H1 (cell line): ENCODE results near the gene CABCOCO1. TPM values are rescaled to one million over a fixed set of nuclear protein-coding genes. Genes with fewer than 3 reads are reported as not detected.

Experiments used
- CTCF ChIA-PET: fragments of 300-600 bp; sonication (Branson Sonifier 250); formaldehyde crosslinking; loops from one replicate; lab custom pipeline; 2021; ENCODE audit not compliant: partially characterized antibody; lab: Charles Lee
- POLR2A ChIA-PET: fragments of 300-600 bp; sonication (Branson Sonifier 250); formaldehyde crosslinking; loops from one replicate; lab custom pipeline; 2021; ENCODE audit warnings: inconsistent platforms; ENCODE audit not compliant: partially characterized antibody; lab: Charles Lee
- DNase-seq, 2 experiments: peaks; one replicate each; pipeline versions ENCODE4 v3.0.0 to v3.0.0-alpha.2; 2010 to 2022; ENCODE audit warnings: low spot score in 2 of 2, low read depth in 1 of 2, mixed read lengths in 1 of 2
- FAIRE-seq: peaks from 2 replicates; lab custom pipeline; 2011; peaks lifted over from hg19 to GRCh38; lab: Jason Lieb, UNC
- H2AFZ ChIP-seq: 2 replicates; pipeline ENCODE4 v1.8.1; 2012; ENCODE audit warnings: low read length, inconsistent platforms
- H2AK5ac ChIP-seq: 2 replicates; pipeline ENCODE4 v1.6.1; 2013; ENCODE audit warnings: low read depth, low read length
- H2BK120ac ChIP-seq: replicated peaks from 2 replicates; pipeline ENCODE3; 2013; ENCODE audit warnings: low read depth, low read length, inconsistent platforms
- H2BK12ac ChIP-seq: 2 replicates; pipeline ENCODE4 v1.6.1; 2013; ENCODE audit warnings: low read depth, low read length
- H2BK15ac ChIP-seq: 2 replicates; pipeline ENCODE4 v1.6.1; 2013; ENCODE audit warnings: low read length
- H2BK20ac ChIP-seq: 2 replicates; pipeline ENCODE4 v1.6.1; 2013; ENCODE audit warnings: low read length
- H2BK5ac ChIP-seq: 2 replicates; pipeline ENCODE4 v1.6.1; 2013; ENCODE audit warnings: low read depth, low read length
- H3K14ac ChIP-seq: 2 replicates; pipeline ENCODE4 v1.6.1; 2013; ENCODE audit warnings: inconsistent platforms; ENCODE audit not compliant: insufficient read length
- H3K18ac ChIP-seq: 2 replicates; pipeline ENCODE4 v1.6.1; 2013; ENCODE audit warnings: low read length; ENCODE audit errors: extremely low read depth
- H3K23ac ChIP-seq: 2 replicates; pipeline ENCODE4 v1.6.1; 2013; ENCODE audit warnings: inconsistent platforms; ENCODE audit not compliant: insufficient read length
- H3K23me2 ChIP-seq: 2 replicates; pipeline ENCODE4 v1.6.1; 2013; ENCODE audit warnings: low read depth, low read length
- H3K27ac ChIP-seq: 2 replicates; pipeline ENCODE4 v1.6.1; 2011; ENCODE audit warnings: low read depth, low read length, inconsistent platforms
- H3K27me3 ChIP-seq, 4 experiments: replicated peaks in 1 of 4; 1 replicate in 1 of 4; 2 replicates in 3 of 4; pipeline versions ENCODE4 v1.6.1 to v1.8.1; 2011 to 2013; ENCODE audit warnings: low read length in 3 of 4, mild to moderate bottlenecking in 3 of 4, inconsistent platforms in 2 of 4, mixed read lengths in 2 of 4, moderate library complexity in 1 of 4; ENCODE audit not compliant: control insufficient read depth in 3 of 4, insufficient read depth in 3 of 4; ENCODE audit errors: extremely low read depth in 1 of 4
- H3K36me3 ChIP-seq, 4 experiments: 2 replicates each; pipeline versions ENCODE4 v1.6.1 to v1.8.1; 2011 to 2013; ENCODE audit warnings: mild to moderate bottlenecking in 4 of 4, low read length in 3 of 4, moderate library complexity in 2 of 4, control low read depth in 1 of 4, inconsistent platforms in 1 of 4; ENCODE audit not compliant: insufficient read depth in 4 of 4, control insufficient read depth in 2 of 4
- H3K4ac ChIP-seq: replicated peaks from 2 replicates; pipeline ENCODE3; 2013; ENCODE audit warnings: low read length, low read depth, mixed read lengths, inconsistent platforms; ENCODE audit not compliant: insufficient read length
- H3K4me1 ChIP-seq, 4 experiments: replicated peaks in 1 of 4; 1 replicate in 1 of 4; 2 replicates in 3 of 4; pipeline versions ENCODE4 v1.6.1 to v1.8.1; 2011 to 2013; ENCODE audit warnings: low read length in 3 of 4, inconsistent platforms in 2 of 4, mixed read lengths in 1 of 4; ENCODE audit not compliant: insufficient read depth in 4 of 4, control insufficient read depth in 3 of 4
- H3K4me2 ChIP-seq, 2 experiments: 2 replicates each; pipeline versions ENCODE4 v1.6.1 to v1.8.1; 2011 to 2013; ENCODE audit warnings: low read depth in 2 of 2, low read length in 2 of 2, control low read depth in 1 of 2, inconsistent platforms in 1 of 2, mild to moderate bottlenecking in 1 of 2; ENCODE audit not compliant: insufficient read depth in 1 of 2
- H3K4me3 ChIP-seq, 4 experiments: fragments of 200-600, 300-600 bp in 1 of 4; sonication (generic), shearing (Covaris generic), sonication (Bioruptor Twin) in 1 of 4; 2 replicates each; pipeline versions ENCODE4 v1.5.1 to v1.8.1; 2011 to 2016; ENCODE audit warnings: low read length in 4 of 4, low read depth in 3 of 4, control low read depth in 2 of 4, inconsistent platforms in 2 of 4, mild to moderate bottlenecking in 2 of 4, mixed read lengths in 1 of 4, moderate library complexity in 1 of 4; ENCODE audit not compliant: insufficient read depth in 2 of 4; ENCODE audit errors: extremely low read depth in 1 of 4
- H3K56ac ChIP-seq: replicated peaks from 2 replicates; pipeline ENCODE3; 2013; ENCODE audit warnings: low read depth, mild to moderate bottlenecking, mixed read lengths, low read length, inconsistent platforms; ENCODE audit not compliant: insufficient read length
- H3K79me1 ChIP-seq: 2 replicates; pipeline ENCODE4 v1.6.1; 2013; ENCODE audit warnings: low read depth, low read length, control low read depth
- H3K79me2 ChIP-seq, 2 experiments: 2 replicates each; pipeline versions ENCODE4 v1.6.1 to v1.8.1; 2012 to 2013; ENCODE audit warnings: low read length in 2 of 2, mild to moderate bottlenecking in 2 of 2, inconsistent platforms in 1 of 2; ENCODE audit not compliant: insufficient read depth in 2 of 2, control insufficient read depth in 1 of 2
- H3K9ac ChIP-seq, 4 experiments: replicated peaks in 1 of 4; 1 replicate in 1 of 4; 2 replicates in 3 of 4; pipeline versions ENCODE4 v1.6.1 to v1.8.1; 2011 to 2013; ENCODE audit warnings: low read depth in 3 of 4, low read length in 3 of 4, control low read depth in 2 of 4, mild to moderate bottlenecking in 2 of 4, moderate library complexity in 2 of 4, inconsistent platforms in 1 of 4; ENCODE audit errors: extremely low read depth in 1 of 4
- H3K9me3 ChIP-seq, 2 experiments: 2 replicates each; pipeline versions ENCODE4 v1.6.1 to v1.8.1; 2012 to 2013; ENCODE audit warnings: mild to moderate bottlenecking in 2 of 2, moderate library complexity in 2 of 2, control low read depth in 1 of 2, inconsistent platforms in 1 of 2, low read depth in 1 of 2, low read length in 1 of 2, mixed read lengths in 1 of 2; ENCODE audit not compliant: insufficient read depth in 2 of 2
- H4K20me1 ChIP-seq, 2 experiments: replicated peaks in 1 of 2; 2 replicates each; pipeline versions ENCODE3 to v1.8.1; 2011 to 2013; ENCODE audit warnings: inconsistent platforms in 2 of 2, low read length in 2 of 2, mild to moderate bottlenecking in 1 of 2; ENCODE audit not compliant: insufficient read depth in 2 of 2, control insufficient read depth in 1 of 2
- H4K5ac ChIP-seq: 2 replicates; pipeline ENCODE4 v1.6.1; 2013; ENCODE audit warnings: low read length, low read depth, mixed read lengths, inconsistent platforms; ENCODE audit not compliant: insufficient read length
- H4K8ac ChIP-seq: 2 replicates; pipeline ENCODE4 v1.8.0; 2013; ENCODE audit warnings: mild to moderate bottlenecking, moderate library complexity, low read length, inconsistent platforms; ENCODE audit not compliant: insufficient read depth; ENCODE audit errors: extremely low read depth
- H4K91ac ChIP-seq: replicated peaks from 2 replicates; pipeline ENCODE3; 2013; ENCODE audit warnings: low read length, mixed read lengths, inconsistent platforms; ENCODE audit not compliant: insufficient read length
- ASH2L ChIP-seq: fragments of 200-600, 300-600 bp; sonication (generic); IDR thresholded peaks from one replicate; pipeline ENCODE4 v1.7.1; 2017; ENCODE audit warnings: low read length
- ATF2 ChIP-seq: IDR thresholded peaks from 2 replicates; pipeline ENCODE4 v1.6.1; 2012; ENCODE audit warnings: low read length, inconsistent platforms
- CREB1 ChIP-seq: IDR thresholded peaks from 2 replicates; pipeline ENCODE4 v1.6.1; 2012; ENCODE audit warnings: inconsistent platforms
- JUN ChIP-seq: IDR thresholded peaks from 2 replicates; pipeline ENCODE4 v1.6.1; 2011; ENCODE audit warnings: low read depth, mild to moderate bottlenecking, improper control_type of control experiment, low read length
- JUND ChIP-seq: IDR thresholded peaks from 2 replicates; pipeline ENCODE4 v1.6.1; 2011; ENCODE audit warnings: mild to moderate bottlenecking, improper control_type of control experiment, low read length
- KDM1A ChIP-seq: fragments of 200-600, 300-600 bp; sonication (generic); IDR thresholded peaks from 2 replicates; pipeline ENCODE4 v1.7.1; 2016; ENCODE audit warnings: mild to moderate bottlenecking, low read length, borderline replicate concordance
- KDM4A ChIP-seq: IDR thresholded peaks from one replicate; pipeline ENCODE4 v1.7.1; 2012; ENCODE audit warnings: low read depth, mild to moderate bottlenecking, moderate library complexity, low read length, inconsistent platforms; ENCODE audit not compliant: severe bottlenecking
- POLR2AphosphoS5 ChIP-seq: IDR thresholded peaks from 2 replicates; pipeline ENCODE4 v1.6.1; 2011; ENCODE audit warnings: low read depth, low read length
- POU5F1 ChIP-seq: IDR thresholded peaks from 2 replicates; pipeline ENCODE4 v1.6.1; 2011; ENCODE audit warnings: low read depth, mild to moderate bottlenecking, low read length, moderate library complexity
- SIRT6 ChIP-seq: IDR thresholded peaks from one replicate; pipeline ENCODE4 v1.7.1; 2012; ENCODE audit warnings: low read length, inconsistent platforms
- TBP ChIP-seq: IDR thresholded peaks from 2 replicates; pipeline ENCODE4 v1.6.1; 2011; ENCODE audit warnings: low read depth, low read length, improper control_type of control experiment
- TEAD4 ChIP-seq: IDR thresholded peaks from 2 replicates; pipeline ENCODE4 v1.6.1; 2012; ENCODE audit warnings: low read depth, low read length, inconsistent platforms, mixed read lengths
- WGBS, 2 experiments: shearing (Covaris generic) in 1 of 2; methylation state at CpG; one replicate each; pipeline versions ENCODE4 v1.1.6 to v1.1.7; 2013 to 2015; ENCODE audit warnings: low lambda C conversion rate in 2 of 2, mixed read lengths in 2 of 2, inconsistent platforms in 1 of 2, low coverage in 1 of 2, missing lambda C conversion rate in 1 of 2; ENCODE audit not compliant: insufficient replicate concordance in 2 of 2, insufficient coverage in 1 of 2, insufficient read length in 1 of 2; ENCODE audit errors: extremely low coverage in 1 of 2, missing lambda C conversion rate in 1 of 2; 5-methylcytosine and 5-hydroxymethylcytosine counted together
- polyA plus RNA-seq, 7 experiments: library from polyadenylated mRNA; depleted of rRNA in 3 of 7; stranded (reverse) in 5 of 7; unstranded in 2 of 7; fragments of >200 nt in 5 of 7; fragments of 200-250 nt in 2 of 7; gene quantifications; 1 replicate in 5 of 7; 2 replicates in 1 of 7; 4 replicates in 1 of 7; pipeline versions ENCODE4 v1.2.1 to v1.2.3, GENCODE V29; 2011 to 2013; ENCODE audit warnings: missing spikeins in 2 of 7, mixed read lengths in 2 of 7
- total RNA-seq: library from RNA; stranded (reverse); fragmentation: NEBNext Ultra II Directional; extraction: Animal tissue kit (Norgen Biotek cat#: 25700); gene quantifications from 2 replicates; pipeline ENCODE4 v1.2.1, GENCODE V29; 2021

CABCOCO1 gene
- total and polyA plus RNA-seq, 2 of the 8 experiments (the other 6 are each of a cell fraction or from before 2014, with no cell fraction given), result not detected

GRCh38 chr10:61765176-61766087 lies 102.7 kb downstream of the CABCOCO1 start:
- H3K9ac ChIP-seq, result no peak overlapping the region
- no peaks in the 10 kb centered on the region for H3K27me3 ChIP-seq
- no peak overlapping the region for H4K5ac ChIP-seq
- FAIRE-seq (no peak), DNase-seq (no peak)
- no peak overlapping the region for H3K27ac ChIP-seq
- no peaks in the 10 kb centered on the region for H3K79me2 ChIP-seq
- no peaks in the 10 kb centered on the region for H3K79me1 ChIP-seq
- no peak overlapping the region for H3K4me2 ChIP-seq
- no peak overlapping the region for H3K18ac ChIP-seq
- H3K23ac ChIP-seq, result no peak overlapping the region
- no peak overlapping the region for H3K4ac ChIP-seq
- no peak overlapping the region for H3K4me3 ChIP-seq
- H2BK120ac ChIP-seq, result no peak overlapping the region
- no peak overlapping the region for H2BK12ac ChIP-seq
- H4K20me1 ChIP-seq, result no peaks in the 10 kb centered on the region
- no peak overlapping the region for H2BK15ac ChIP-seq
- ChIA-PET CTCF (interaction anchor here (0.7 to 2.2 kb wide), 2 partner anchors 15 to 70 kb away, joined by 3 to 10 read pairs; no protein-coding TSS in a partner anchor), POLR2A (no interaction called here)
- H3K9me3 ChIP-seq, result no peaks in the 10 kb centered on the region
- H3K14ac ChIP-seq, result no peak overlapping the region
- H4K91ac ChIP-seq, result no peak overlapping the region
- H2AFZ ChIP-seq, result no peak overlapping the region
- H2AK5ac ChIP-seq, result no peak overlapping the region
- WGBS, 2 experiments, result 77% methylated on average over 9 of the region's 9 CpGs; no CpG with 5 or more reads in 1 of the 2 experiments
- no peaks in the 10 kb centered on the region for H3K23me2 ChIP-seq
- no peak overlapping the region for H2BK5ac ChIP-seq
- H3K4me1 ChIP-seq, result peaks cover 0 to 5% (median 0%) of the 10 kb centered on the region in 4 experiments; a peak in 1 of 7 replicates
- H4K8ac ChIP-seq, result no peak overlapping the region
- no peak overlapping the region for H3K56ac ChIP-seq
- no peak overlapping the region for H2BK20ac ChIP-seq
- H3K36me3 ChIP-seq, result no peaks in the 10 kb centered on the region
- no peak for TF ChIP-seq JUND
- no peak for TF ChIP-seq JUN
- no peak for TF ChIP-seq POU5F1
- no peak for TF ChIP-seq ATF2
- TF ChIP-seq KDM1A, result no peak
- TF ChIP-seq KDM4A, result no peak
- TF ChIP-seq ASH2L, result no peak
- TF ChIP-seq TEAD4, result no peak
- no peak for TF ChIP-seq SIRT6
- TF ChIP-seq TBP, result no peak
- no peak for TF ChIP-seq CREB1
- no peak for TF ChIP-seq POLR2AphosphoS5
